IPS-15b (cell line): Measurements from ENCODE around the gene RAB17.

ENCODE experiments used
- H3K27me3 ChIP-seq: one replicate; pipeline ENCODE4 v1.6.1; 2013; ENCODE audit warnings: low read length; ENCODE audit not compliant: control insufficient read depth, insufficient read depth
- H3K36me3 ChIP-seq: one replicate; pipeline ENCODE4 v1.6.1; 2013; ENCODE audit warnings: low read length; ENCODE audit not compliant: control insufficient read depth, insufficient read depth
- H3K4me1 ChIP-seq: one replicate; pipeline ENCODE4 v1.6.1; 2013; ENCODE audit warnings: mild to moderate bottlenecking, low read length; ENCODE audit not compliant: control insufficient read depth, insufficient read depth
- H3K4me3 ChIP-seq: one replicate; pipeline ENCODE4 v1.5.1; 2013; ENCODE audit warnings: low read depth, low read length
- H3K9ac ChIP-seq: one replicate; pipeline ENCODE4 v1.6.1; 2013; ENCODE audit warnings: low read depth, mild to moderate bottlenecking, low read length
- H3K9me3 ChIP-seq: one replicate; pipeline ENCODE4 v1.6.1; 2013; ENCODE audit warnings: mild to moderate bottlenecking, low read length; ENCODE audit not compliant: control insufficient read depth, insufficient read depth

Gene RAB17

DNA sequence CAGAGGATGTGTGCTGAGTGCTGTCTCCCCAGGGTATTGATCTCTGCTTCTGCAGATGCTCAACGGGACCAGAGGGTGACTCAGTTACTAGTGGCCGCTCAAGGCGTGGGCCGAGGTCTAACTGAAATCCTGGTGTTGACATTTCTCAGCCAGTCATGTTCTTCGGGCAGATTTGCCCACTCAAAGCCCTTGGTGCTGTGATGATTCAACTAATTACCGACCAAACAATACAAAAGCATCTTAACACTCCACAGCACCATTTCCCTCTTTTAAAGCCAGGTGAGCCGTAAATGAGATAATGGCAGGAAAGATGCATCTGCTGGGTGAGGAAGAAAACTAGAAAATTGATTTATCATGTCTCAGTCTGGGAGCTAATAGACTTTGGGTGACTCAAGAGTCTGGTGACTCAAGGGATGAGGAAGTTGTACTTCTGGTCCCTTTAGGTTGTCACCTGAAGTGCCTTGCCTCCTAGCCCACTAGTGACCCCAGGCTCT lies 56.8 kb downstream of the RAB17 start:
- no peak overlapping the region for H3K4me3 ChIP-seq
- H3K27me3 ChIP-seq: no peaks in the 10 kb centered on the region
- H3K9me3 ChIP-seq: no peaks in the 10 kb centered on the region
- no peaks in the 10 kb centered on the region for H3K4me1 ChIP-seq
- no peak overlapping the region for H3K9ac ChIP-seq
- no peaks in the 10 kb centered on the region for H3K36me3 ChIP-seq

DNA sequence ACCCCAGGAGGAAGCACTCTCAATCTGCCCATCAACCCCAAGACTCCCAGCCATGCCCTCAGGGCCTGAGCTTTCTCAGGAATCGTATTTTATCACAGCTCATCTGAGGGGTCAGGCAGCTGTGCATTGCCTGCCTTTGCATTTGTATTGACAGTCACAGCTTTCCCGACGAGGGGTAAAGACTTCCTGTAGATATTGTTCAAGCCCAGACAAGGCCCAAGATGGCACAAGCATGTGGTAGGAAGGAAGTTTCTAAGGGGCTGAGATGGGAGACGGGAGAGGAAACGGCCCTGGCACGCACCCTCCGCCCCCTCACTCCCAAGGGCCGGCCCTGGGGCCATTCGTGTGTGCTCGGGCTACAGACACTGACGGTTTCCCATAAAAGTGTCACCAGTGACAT lies 58.4 kb downstream of the RAB17 start:
- no peak overlapping the region for H3K9ac ChIP-seq
- no peaks in the 10 kb centered on the region for H3K36me3 ChIP-seq
- H3K27me3 ChIP-seq: no peaks in the 10 kb centered on the region
- no peak overlapping the region for H3K4me3 ChIP-seq
- H3K9me3 ChIP-seq: no peaks in the 10 kb centered on the region
- H3K4me1 ChIP-seq: no peaks in the 10 kb centered on the region

DNA sequence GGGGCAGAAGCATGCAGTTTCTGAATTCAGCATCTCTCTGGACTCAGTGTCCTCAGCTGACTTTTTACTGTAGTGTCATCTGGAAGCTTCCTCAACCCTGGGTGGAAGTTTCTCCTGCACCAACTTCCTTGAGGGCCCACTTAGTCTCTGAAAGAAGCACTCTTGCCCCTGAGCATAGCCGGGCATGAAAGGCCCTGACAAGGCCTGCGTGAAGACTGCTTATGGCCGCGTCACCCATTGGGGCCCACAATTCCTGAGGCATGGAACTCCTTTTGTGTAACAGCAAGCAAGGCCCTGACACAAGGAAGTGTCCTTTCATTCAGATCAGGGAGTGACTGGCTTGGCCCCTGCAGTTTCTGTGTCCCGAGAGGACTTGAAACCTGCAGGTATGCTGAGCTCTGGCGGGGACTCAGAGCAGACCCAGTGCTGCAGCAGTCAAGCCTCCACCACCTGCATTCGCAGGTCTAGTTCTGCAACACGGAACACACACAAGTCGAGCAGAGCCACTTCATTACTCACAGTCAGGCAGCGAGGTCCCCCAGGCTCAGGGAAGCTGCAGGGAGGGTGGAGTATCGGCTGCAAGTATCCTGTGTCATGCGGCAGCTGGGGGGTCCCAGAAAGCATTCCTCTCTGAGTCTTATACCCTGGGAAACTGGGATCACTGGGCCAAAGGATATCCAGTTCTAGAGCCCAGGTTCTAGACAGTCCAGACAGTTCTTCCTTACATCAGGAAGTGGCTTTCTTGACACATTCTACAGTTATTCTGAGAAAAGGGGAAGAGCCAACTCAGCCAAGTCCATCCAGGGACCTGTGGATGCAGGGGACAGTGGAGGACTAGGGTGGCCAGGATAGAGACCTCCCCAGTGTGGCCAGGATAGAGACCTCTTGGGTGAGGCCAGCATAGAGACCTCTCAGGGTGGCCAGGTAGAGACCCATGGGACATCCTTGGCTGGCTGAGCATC lies 59.8 kb downstream of the RAB17 start:
- Histone ChIP-seq H3K36me3 (peaks cover 3% of the 10 kb centered on the region), H3K9ac (no peak overlapping the region), H3K27me3 (no peaks in the 10 kb centered on the region), H3K4me1 (no peaks in the 10 kb centered on the region), H3K9me3 (no peaks in the 10 kb centered on the region), H3K4me3 (no peak overlapping the region)

DNA sequence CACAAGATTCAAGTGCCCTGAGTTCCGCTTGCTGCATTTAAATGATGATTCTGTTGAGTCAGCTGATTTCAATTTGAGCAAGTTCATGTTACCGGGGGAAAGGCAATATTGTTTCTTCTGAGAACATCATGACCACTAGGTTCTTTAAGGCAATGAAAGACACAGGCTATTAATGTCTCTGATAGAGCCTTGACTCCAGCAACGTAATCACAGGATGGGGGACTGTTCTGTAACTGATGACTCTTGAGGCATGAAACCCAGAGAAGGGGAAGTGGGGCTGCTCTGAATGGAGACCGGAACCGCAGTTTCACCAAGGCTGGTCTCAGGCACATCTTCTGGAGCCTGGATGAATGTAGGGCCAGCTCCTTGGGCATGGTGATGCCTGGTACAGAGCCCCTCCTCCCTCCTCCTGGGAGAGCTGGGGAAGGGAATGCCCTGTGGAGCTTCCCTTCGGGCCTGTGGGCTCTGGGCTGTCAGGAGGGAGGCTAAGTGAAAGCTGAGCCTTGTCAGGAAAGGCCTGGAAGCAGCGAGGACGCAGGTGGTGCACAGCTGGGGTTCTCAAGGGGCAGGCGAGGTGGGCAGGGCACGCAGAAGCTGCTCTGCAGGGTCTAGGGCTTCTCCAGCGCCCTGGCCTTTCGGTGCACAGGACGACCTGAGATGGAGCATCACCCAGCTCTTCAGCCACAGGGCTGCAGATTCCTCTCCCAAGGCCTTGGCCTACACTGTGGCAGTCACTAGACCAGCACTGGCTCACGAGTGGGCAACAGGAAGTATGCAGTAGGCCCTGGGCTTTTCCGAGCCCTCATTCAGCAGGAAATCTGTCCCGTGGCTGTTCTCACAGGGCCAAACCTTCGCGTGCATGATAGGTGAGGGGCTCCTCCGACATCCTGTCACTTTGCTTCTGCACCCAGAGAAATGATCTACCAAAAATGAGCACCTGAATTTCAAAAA lies 60.8 kb downstream of the RAB17 start:
- H3K36me3 ChIP-seq: peaks cover 3% of the 10 kb centered on the region

DNA sequence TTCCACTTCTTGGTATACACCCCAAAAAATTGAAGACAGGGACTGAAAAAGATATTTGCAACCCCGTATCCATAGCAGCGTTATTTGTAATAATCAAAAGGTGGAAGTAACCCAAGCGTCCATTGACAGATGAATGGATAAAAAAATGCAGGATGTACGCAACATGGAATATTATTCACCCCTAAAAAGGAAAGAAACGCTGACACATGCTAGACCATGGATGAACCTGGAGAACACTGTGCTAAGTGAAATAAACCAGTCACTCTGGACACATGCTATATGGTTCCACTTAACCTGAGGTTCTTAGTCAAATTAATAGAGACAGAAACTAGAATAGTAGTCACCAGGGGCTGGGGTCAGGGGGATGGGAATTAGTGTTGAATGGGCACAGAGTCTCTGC lies 62.8 kb downstream of the RAB17 start:
- Histone ChIP-seq H3K9ac (no peak overlapping the region), H3K9me3 (no peaks in the 10 kb centered on the region), H3K36me3 (peaks cover 3% of the 10 kb centered on the region), H3K27me3 (no peaks in the 10 kb centered on the region), H3K4me3 (no peak overlapping the region), H3K4me1 (no peaks in the 10 kb centered on the region)

More for the DNA sequence above, 60.8 kb downstream of the RAB17 start:
- Histone ChIP-seq H3K4me3 (no peak overlapping the region), H3K9me3 (no peaks in the 10 kb centered on the region), H3K9ac (no peak overlapping the region), H3K27me3 (no peaks in the 10 kb centered on the region), H3K4me1 (no peaks in the 10 kb centered on the region)

DNA sequence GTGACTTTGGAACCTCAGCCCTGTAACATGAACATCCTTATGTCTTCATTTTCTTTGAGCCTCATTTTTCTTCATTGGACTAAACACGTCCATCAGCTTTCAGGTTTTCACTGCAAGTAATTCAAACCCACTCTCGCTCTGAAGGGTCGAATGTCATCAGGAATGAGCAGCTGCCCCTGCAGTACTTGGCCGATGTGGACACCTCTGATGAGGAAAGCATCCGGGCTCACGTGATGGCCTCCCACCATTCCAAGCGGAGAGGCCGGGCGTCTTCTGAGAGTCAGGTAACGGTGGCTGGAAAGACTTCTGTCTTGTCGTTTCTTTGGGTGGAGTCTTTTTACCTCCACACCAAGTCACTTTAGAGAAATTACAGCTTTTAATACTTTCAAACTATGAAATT lies 63.3 kb downstream of the RAB17 start:
- H3K4me1 ChIP-seq: no peaks in the 10 kb centered on the region
- H3K36me3 ChIP-seq: peaks cover 3% of the 10 kb centered on the region

DNA sequence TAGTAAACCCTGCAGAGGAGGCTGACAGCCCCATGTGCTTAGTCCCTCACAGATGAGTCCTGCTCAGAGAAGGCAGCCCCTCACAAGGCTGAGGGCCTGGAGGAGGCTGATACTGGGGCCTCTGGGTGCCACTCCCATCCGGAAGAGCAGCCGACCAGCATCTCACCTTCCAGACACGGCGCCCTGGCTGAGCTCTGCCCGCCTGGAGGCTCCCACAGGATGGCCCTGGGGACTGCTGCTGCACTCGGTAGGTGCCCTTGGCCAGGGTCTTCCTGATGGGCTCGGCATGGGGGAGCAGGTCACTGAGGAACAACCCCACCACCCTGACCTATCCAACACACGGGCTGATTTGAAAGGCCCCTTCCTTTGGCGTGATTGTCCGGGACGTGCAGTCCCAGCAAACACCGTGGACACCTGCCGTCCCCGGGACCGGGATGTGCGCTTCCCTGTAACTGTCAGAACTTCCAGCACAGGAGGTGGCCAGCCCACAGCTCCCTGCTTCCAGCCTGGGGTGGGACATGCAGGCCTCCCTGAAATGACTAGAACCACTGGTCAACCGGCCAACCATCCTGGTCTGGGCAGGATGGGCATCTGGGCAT lies 64.9 kb downstream of the RAB17 start:
- H3K9me3 ChIP-seq: no peaks in the 10 kb centered on the region
- no peak overlapping the region for H3K9ac ChIP-seq
- H3K36me3 ChIP-seq: peaks cover 3% of the 10 kb centered on the region
- H3K4me1 ChIP-seq: no peaks in the 10 kb centered on the region
- H3K27me3 ChIP-seq: no peaks in the 10 kb centered on the region
- H3K4me3 ChIP-seq: no peak overlapping the region

More for the DNA sequence above, 63.3 kb downstream of the RAB17 start:
- no peaks in the 10 kb centered on the region for H3K9me3 ChIP-seq
- H3K4me3 ChIP-seq: no peak overlapping the region
- no peaks in the 10 kb centered on the region for H3K27me3 ChIP-seq
- H3K9ac ChIP-seq: no peak overlapping the region

DNA sequence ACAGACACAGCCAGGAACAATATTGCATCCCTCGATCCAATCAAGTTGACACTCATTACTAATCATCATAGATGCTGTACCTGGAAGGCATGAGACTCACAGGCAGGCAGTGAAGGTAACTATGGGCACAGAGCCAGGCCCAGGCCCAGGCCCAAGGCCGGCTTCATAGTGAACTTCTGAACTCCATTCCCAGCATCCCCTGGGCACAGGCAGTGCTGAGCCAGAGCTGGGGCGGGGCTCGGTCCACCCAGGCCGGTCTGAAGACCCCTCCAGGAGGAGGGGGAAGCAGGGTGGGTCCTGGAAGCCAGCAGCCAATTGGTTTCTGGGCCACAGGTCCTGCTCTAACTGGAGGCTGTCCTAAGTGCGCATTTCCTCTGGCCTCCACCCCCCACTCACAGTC lies 65.9 kb downstream of the RAB17 start:
- Histone ChIP-seq H3K9ac (no peak overlapping the region), H3K9me3 (no peaks in the 10 kb centered on the region), H3K4me3 (no peak overlapping the region), H3K27me3 (no peaks in the 10 kb centered on the region), H3K4me1 (no peaks in the 10 kb centered on the region), H3K36me3 (peaks cover 6% of the 10 kb centered on the region)
